ENCODE results near the gene TRPM2. TPM values are rescaled to one million over a fixed set of nuclear protein-coding genes. Genes with fewer than 3 reads are reported as not detected.

The TRPM2 gene
- total and polyA plus RNA-seq, 2 of the 13 experiments (the other 11 are each of a cell fraction or from before 2014, with no cell fraction given) = 0.07 to 0.20 TPM

DNA sequence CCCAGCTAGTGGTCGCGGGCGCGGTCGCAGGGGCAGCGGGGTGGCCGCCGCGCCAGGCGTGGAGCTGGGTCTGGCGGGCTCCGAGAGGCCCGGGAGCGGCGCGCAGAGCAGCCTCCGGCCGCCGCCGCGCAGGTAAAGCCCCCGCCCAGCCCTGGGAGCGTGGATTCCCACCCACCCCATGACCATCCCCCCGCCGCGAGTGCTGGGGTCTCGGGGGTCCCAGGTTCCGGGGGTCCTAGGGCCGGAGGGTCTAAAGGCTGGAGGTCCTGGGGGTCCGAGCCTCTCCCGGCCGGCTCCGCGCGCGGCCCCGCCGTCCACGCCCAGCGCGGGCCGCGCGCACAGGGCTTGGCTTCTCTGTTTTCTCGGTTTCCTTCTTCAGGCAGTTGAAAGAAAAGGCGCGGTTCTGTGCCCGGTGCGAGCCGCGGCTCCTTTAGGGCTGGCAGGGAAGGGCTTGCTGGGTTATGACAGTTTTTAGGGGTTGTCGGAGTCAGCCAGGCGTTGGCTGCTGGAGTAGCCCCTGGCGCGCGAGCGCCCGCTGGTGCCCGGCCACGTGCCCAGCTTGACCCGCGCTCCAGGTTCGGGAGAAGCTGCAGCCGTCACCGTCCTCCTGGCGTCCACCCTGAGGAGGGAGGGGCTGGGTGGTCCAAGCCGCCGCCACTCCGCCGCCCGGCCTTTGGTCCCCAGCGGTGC lies 102.2 kb downstream of the TRPM2 start (continued):
- TF ChIP-seq, protein P1, sequence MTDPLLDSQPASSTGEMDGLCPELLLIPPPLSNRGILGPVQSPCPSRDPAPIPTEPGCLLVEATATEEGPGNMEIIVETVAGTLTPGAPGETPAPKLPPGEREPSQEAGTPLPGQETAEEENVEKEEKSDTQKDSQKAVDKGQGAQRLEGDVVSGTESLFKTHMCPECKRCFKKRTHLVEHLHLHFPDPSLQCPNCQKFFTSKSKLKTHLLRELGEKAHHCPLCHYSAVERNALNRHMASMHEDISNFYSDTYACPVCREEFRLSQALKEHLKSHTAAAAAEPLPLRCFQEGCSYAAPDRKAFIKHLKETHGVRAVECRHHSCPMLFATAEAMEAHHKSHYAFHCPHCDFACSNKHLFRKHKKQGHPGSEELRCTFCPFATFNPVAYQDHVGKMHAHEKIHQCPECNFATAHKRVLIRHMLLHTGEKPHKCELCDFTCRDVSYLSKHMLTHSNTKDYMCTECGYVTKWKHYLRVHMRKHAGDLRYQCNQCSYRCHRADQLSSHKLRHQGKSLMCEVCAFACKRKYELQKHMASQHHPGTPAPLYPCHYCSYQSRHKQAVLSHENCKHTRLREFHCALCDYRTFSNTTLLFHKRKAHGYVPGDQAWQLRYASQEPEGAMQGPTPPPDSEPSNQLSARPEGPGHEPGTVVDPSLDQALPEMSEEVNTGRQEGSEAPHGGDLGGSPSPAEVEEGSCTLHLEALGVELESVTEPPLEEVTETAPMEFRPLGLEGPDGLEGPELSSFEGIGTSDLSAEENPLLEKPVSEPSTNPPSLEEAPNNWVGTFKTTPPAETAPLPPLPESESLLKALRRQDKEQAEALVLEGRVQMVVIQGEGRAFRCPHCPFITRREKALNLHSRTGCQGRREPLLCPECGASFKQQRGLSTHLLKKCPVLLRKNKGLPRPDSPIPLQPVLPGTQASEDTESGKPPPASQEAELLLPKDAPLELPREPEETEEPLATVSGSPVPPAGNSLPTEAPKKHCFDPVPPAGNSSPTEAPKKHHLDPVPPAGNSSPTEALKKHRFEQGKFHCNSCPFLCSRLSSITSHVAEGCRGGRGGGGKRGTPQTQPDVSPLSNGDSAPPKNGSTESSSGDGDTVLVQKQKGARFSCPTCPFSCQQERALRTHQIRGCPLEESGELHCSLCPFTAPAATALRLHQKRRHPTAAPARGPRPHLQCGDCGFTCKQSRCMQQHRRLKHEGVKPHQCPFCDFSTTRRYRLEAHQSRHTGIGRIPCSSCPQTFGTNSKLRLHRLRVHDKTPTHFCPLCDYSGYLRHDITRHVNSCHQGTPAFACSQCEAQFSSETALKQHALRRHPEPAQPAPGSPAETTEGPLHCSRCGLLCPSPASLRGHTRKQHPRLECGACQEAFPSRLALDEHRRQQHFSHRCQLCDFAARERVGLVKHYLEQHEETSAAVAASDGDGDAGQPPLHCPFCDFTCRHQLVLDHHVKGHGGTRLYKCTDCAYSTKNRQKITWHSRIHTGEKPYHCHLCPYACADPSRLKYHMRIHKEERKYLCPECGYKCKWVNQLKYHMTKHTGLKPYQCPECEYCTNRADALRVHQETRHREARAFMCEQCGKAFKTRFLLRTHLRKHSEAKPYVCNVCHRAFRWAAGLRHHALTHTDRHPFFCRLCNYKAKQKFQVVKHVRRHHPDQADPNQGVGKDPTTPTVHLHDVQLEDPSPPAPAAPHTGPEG (CRISPR knock-in tag; IDR thresholded peaks at IDR 0.05) = 0 out of 2 replicates have a peak, but pooled peaks have one; percentile 35
- TF ChIP-seq, protein P2, sequence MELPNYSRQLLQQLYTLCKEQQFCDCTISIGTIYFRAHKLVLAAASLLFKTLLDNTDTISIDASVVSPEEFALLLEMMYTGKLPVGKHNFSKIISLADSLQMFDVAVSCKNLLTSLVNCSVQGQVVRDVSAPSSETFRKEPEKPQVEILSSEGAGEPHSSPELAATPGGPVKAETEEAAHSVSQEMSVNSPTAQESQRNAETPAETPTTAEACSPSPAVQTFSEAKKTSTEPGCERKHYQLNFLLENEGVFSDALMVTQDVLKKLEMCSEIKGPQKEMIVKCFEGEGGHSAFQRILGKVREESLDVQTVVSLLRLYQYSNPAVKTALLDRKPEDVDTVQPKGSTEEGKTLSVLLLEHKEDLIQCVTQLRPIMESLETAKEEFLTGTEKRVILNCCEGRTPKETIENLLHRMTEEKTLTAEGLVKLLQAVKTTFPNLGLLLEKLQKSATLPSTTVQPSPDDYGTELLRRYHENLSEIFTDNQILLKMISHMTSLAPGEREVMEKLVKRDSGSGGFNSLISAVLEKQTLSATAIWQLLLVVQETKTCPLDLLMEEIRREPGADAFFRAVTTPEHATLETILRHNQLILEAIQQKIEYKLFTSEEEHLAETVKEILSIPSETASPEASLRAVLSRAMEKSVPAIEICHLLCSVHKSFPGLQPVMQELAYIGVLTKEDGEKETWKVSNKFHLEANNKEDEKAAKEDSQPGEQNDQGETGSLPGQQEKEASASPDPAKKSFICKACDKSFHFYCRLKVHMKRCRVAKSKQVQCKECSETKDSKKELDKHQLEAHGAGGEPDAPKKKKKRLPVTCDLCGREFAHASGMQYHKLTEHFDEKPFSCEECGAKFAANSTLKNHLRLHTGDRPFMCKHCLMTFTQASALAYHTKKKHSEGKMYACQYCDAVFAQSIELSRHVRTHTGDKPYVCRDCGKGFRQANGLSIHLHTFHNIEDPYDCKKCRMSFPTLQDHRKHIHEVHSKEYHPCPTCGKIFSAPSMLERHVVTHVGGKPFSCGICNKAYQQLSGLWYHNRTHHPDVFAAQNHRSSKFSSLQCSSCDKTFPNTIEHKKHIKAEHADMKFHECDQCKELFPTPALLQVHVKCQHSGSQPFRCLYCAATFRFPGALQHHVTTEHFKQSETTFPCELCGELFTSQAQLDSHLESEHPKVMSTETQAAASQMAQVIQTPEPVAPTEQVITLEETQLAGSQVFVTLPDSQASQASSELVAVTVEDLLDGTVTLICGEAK (IDR thresholded peaks at IDR 0.05) = no peak
- TF ChIP-seq, protein P2 (CRISPR knock-in tag; IDR thresholded peaks at IDR 0.05) = no peak
- TF ChIP-seq HNRNPLL (IDR thresholded peaks at IDR 0.05; ENCODE audit: low read depth, low read length, poor library complexity, severe bottlenecking) (peak; percentile 8), SALL2 (CRISPR knock-in tag; IDR thresholded peaks at IDR 0.05) (0 out of 2 replicates have a peak, but pooled peaks have one; percentile 51), GMEB1 (CRISPR knock-in tag; IDR thresholded peaks at IDR 0.05; ENCODE audit: borderline replicate concordance) (no peak), ZFY (CRISPR knock-in tag; IDR thresholded peaks at IDR 0.05) (peak; percentile 55; the same call in 1 of the 2 replicates), SP4 (CRISPR knock-in tag; IDR thresholded peaks at IDR 0.05) (0 out of 2 replicates have a peak, but pooled peaks have one; percentile 15), TRIM24 (CRISPR knock-in tag; IDR thresholded peaks at IDR 0.05) (no peak)
- TF ChIP-seq, protein P3, sequence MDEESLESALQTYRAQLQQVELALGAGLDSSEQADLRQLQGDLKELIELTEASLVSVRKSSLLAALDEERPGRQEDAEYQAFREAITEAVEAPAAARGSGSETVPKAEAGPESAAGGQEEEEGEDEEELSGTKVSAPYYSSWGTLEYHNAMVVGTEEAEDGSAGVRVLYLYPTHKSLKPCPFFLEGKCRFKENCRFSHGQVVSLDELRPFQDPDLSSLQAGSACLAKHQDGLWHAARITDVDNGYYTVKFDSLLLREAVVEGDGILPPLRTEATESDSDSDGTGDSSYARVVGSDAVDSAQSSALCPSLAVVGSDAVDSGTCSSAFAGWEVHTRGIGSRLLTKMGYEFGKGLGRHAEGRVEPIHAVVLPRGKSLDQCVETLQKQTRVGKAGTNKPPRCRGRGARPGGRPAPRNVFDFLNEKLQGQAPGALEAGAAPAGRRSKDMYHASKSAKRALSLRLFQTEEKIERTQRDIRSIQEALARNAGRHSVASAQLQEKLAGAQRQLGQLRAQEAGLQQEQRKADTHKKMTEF (CRISPR knock-in tag; IDR thresholded peaks at IDR 0.05) = no peak; the same call in 1 of the 2 replicates

Data from HepG2 (cell line).